Common myeloid progenitor, CD34-positive (primary cell): ENCODE data around the gene ADARB2.

ENCODE experiments used
- CTCF ChIA-PET: fragments of 350-600 bp; sonication (Branson Sonifier 250); formaldehyde crosslinking; loops from one replicate; lab custom pipeline; 2021; ENCODE audit warnings: antibody characterized with exemption; lab: Charles Lee
- POLR2A ChIA-PET: fragments of 350-600 bp; sonication (Branson Sonifier 250); formaldehyde crosslinking; loops from one replicate; lab custom pipeline; 2021; ENCODE audit warnings: antibody characterized with exemption; lab: Charles Lee
- DNase-seq, 3 donors: peaks; one replicate each; pipeline versions ENCODE4 v3.0.0 to v3.0.0-alpha.2; 2013
- H3K27ac ChIP-seq, 2 experiments: 1 replicate in 1 of 2; 2 replicates in 1 of 2; pipeline ENCODE4 v1.7.0; 2013; ENCODE audit warnings: inconsistent platforms in 2 of 2, low read length in 2 of 2, mild to moderate bottlenecking in 2 of 2, low read depth in 1 of 2, moderate library complexity in 1 of 2; ENCODE audit not compliant: severe bottlenecking in 2 of 2, insufficient read depth in 1 of 2, poor library complexity in 1 of 2
- H3K27me3 ChIP-seq, 5 experiments: replicated peaks in 2 of 5; 1 replicate in 3 of 5; 2 replicates in 2 of 5; pipeline versions ENCODE4 v1.6.1 to v1.7.0; 2013; ENCODE audit warnings: low read length in 4 of 5, mild to moderate bottlenecking in 2 of 5, moderate library complexity in 2 of 5, inconsistent platforms in 1 of 5; ENCODE audit not compliant: insufficient read depth in 5 of 5, control insufficient read depth in 4 of 5
- H3K36me3 ChIP-seq, 4 experiments: 1 replicate in 2 of 4; 2 replicates in 2 of 4; pipeline versions ENCODE4 v1.6.1 to v1.7.0; 2013; ENCODE audit warnings: low read length in 3 of 4, control low read depth in 1 of 4, mild to moderate bottlenecking in 1 of 4; ENCODE audit not compliant: control insufficient read depth in 4 of 4, insufficient read depth in 4 of 4
- H3K4me1 ChIP-seq, 4 experiments: 1 replicate in 3 of 4; 2 replicates in 1 of 4; pipeline versions ENCODE4 v1.6.1 to v1.7.1; 2013; ENCODE audit warnings: low read length in 3 of 4, mild to moderate bottlenecking in 3 of 4, control low read depth in 1 of 4, inconsistent platforms in 1 of 4, moderate library complexity in 1 of 4; ENCODE audit not compliant: control insufficient read depth in 4 of 4, insufficient read depth in 4 of 4; ENCODE audit errors: control extremely low read depth in 1 of 4
- H3K4me3 ChIP-seq, 7 experiments: 1 replicate in 4 of 7; 2 replicates in 3 of 7; pipeline versions ENCODE4 v1.5.1 to v1.7.0; 2013; ENCODE audit warnings: mild to moderate bottlenecking in 7 of 7, low read length in 6 of 7, moderate library complexity in 6 of 7, inconsistent platforms in 2 of 7, low read depth in 2 of 7, control low read depth in 1 of 7; ENCODE audit not compliant: insufficient read depth in 4 of 7, control insufficient read depth in 1 of 7; ENCODE audit errors: extremely low read depth in 1 of 7
- H3K9me3 ChIP-seq, 5 experiments: 1 replicate in 4 of 5; 2 replicates in 1 of 5; pipeline versions ENCODE4 v1.6.1 to v1.7.1; 2013; ENCODE audit warnings: low read length in 4 of 5, mild to moderate bottlenecking in 2 of 5, inconsistent platforms in 1 of 5, low read depth in 1 of 5, moderate library complexity in 1 of 5; ENCODE audit not compliant: control insufficient read depth in 4 of 5, insufficient read depth in 2 of 5; ENCODE audit errors: control extremely low read depth in 1 of 5
- WGBS: methylation state at CpG from one replicate; pipeline ENCODE4 v1.1.5; 2013; ENCODE audit not compliant: insufficient coverage; 5-methylcytosine and 5-hydroxymethylcytosine counted together

Gene ADARB2

DNA sequence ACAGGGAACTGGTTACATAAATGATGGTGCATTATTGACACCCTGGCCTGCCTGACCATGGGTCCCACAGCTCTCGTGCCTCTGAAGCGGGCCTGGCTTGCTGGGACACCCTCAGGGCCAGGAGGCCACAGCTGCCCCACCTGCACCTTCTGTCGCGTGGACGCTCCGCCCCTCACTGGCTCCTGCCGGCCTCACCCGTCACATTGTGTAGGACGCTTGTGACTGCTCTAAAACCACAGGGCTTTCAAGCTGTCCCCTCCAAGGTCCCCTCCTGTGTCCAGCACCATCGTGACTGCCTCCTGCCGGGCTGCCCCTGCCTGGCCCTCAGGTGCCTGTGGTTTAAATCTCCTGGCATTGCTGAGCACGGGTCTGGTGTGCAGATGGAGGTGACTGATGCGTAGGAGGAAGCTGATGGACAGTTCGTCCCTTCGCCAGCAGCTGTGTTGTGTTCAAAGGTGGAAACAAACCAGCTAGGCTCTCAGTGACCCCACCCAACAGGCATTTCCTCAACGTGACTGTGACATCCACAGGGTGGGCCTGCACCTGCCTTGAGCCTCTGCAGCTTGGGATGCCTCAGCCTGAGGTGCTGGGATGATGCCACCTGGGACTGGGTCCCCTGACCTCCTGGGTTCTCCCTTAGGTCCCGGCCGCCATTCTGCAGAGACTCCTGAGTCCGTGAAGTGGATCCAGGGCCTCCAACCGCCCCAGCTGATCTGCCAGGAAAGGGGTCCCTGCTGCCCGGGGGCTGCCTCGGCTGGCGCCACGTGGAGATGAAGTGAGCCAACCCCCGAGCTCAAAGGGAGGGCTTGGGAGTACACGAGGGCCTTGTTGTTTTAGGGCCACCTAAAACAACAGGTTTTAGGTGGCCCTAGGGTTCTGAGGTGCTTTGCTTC, 532.6 kb downstream of the ADARB2 start:
- no peak for DNase-seq
- no peak overlapping the region for H3K4me3 ChIP-seq
- WGBS, result 84% methylated on average over 20 of the region's 26 CpGs
- H3K27ac ChIP-seq, result no peak overlapping the region
- ChIA-PET CTCF (no interaction called here), POLR2A (no interaction called here)
- H3K27me3 ChIP-seq, result peaks cover 0 to 10% (median 3%) of the 10 kb centered on the region in 5 experiments
- no peaks in the 10 kb centered on the region for H3K9me3 ChIP-seq
- no peaks in the 10 kb centered on the region for H3K4me1 ChIP-seq
- no peaks in the 10 kb centered on the region for H3K36me3 ChIP-seq

- WGBS, result 80% methylated on average over 10 of the region's 10 CpGs
- H3K27me3 ChIP-seq, result peaks cover 0 to 19% (median 5%) of the 10 kb centered on the region in 5 experiments
- no peaks in the 10 kb centered on the region for H3K4me1 ChIP-seq
- no peaks in the 10 kb centered on the region for H3K9me3 ChIP-seq
- H3K27ac ChIP-seq, result no peak overlapping the region
- ChIA-PET CTCF (no interaction called here), POLR2A (no interaction called here)
- DNase-seq, result no peak
- H3K4me3 ChIP-seq, result no peak overlapping the region
- no peaks in the 10 kb centered on the region for H3K36me3 ChIP-seq
Measured at GRCh38 chr10:1203704-1204103, 533.6 kb downstream of the ADARB2 start.

DNA sequence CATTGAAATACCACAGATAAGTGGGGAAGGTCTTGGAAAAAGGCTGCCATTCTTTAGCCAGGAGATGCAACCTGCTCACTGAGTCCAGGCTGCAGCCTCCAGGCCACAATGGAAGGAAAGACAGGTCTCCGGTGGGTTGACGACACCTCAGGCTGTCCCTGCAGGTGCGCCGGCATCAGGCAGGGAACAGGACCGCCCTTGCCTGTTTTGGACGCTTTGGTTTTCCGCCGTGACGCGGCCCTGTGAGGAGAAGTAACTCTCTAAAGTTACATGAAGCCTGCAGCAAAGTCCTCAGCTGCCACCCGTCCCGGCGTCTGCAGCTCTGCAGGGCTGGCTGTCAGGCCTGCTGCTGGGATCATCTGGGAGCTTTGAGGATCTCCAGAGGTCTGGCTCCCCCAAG, 534.1 kb downstream of the ADARB2 start:
- Histone ChIP-seq H3K27me3 (peaks cover 0 to 24% (median 6%) of the 10 kb centered on the region in 5 experiments), H3K27ac (no peak overlapping the region), H3K36me3 (no peaks in the 10 kb centered on the region), H3K4me3 (no peak overlapping the region), H3K9me3 (no peaks in the 10 kb centered on the region), H3K4me1 (no peaks in the 10 kb centered on the region)
- ChIA-PET CTCF (no interaction called here), POLR2A (no interaction called here)
- 97% methylated on average over 13 of the region's 13 CpGs for WGBS
- DNase-seq, result no peak

DNA sequence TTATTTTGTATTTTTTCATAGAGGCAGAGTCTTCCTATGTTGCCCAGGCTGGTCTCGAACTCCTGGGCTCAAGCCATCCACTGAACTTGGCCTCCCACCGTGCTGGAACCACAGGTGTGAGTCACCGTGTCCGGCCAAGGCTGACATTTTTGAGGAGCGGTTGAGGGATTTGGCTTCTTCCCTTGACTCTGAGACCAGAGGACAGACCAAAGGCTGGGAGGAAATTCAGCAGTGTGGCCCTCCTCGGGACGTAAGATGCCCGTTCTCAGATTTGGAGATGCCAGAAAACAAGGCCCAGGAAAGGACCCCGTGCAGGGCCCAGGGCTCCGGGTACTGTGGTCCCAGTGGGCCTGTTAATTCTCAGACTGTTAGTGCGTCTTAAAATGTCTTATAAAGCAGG, 535.0 kb downstream of the ADARB2 start:
- H3K4me3 ChIP-seq, result no peak overlapping the region
- POLR2A ChIA-PET, result no interaction called here
- WGBS, result 98% methylated on average over 10 of the region's 11 CpGs

GRCh38 chr10:1200866-1201807, 536.2 kb downstream of the ADARB2 start:
- no peak overlapping the region for H3K4me3 ChIP-seq
- ChIA-PET POLR2A (no interaction called here), CTCF (no interaction called here)
- 92% methylated on average over 24 of the region's 27 CpGs for WGBS
- H3K36me3 ChIP-seq, result no peaks in the 10 kb centered on the region
- H3K9me3 ChIP-seq, result no peaks in the 10 kb centered on the region
- no peak overlapping the region for H3K27ac ChIP-seq
- peaks cover 0 to 31% (median 10%) of the 10 kb centered on the region in 5 experiments for H3K27me3 ChIP-seq
- no peak for DNase-seq
- H3K4me1 ChIP-seq, result no peaks in the 10 kb centered on the region

More for the DNA sequence above, 535.0 kb downstream of the ADARB2 start:
- DNase-seq, result no peak
- Histone ChIP-seq H3K36me3 (no peaks in the 10 kb centered on the region), H3K4me1 (no peaks in the 10 kb centered on the region), H3K27me3 (peaks cover 0 to 28% (median 9%) of the 10 kb centered on the region in 5 experiments), H3K9me3 (no peaks in the 10 kb centered on the region), H3K27ac (no peak overlapping the region)
- CTCF ChIA-PET, result no interaction called here

GRCh38 chr10:1199897-1200721, 537.2 kb downstream of the ADARB2 start:
- 96% methylated on average over 21 of the region's 24 CpGs for WGBS
- no peak overlapping the region for H3K4me3 ChIP-seq
- ChIA-PET CTCF (no interaction called here), POLR2A (interaction anchor here (0.6 kb wide), 1 partner anchor 419 kb away, joined by 3 read pairs; no protein-coding TSS in a partner anchor)
- no peaks in the 10 kb centered on the region for H3K9me3 ChIP-seq
- H3K36me3 ChIP-seq, result no peaks in the 10 kb centered on the region
- DNase-seq, result no peak
- peaks cover 0 to 41% (median 12%) of the 10 kb centered on the region in 5 experiments for H3K27me3 ChIP-seq
- no peak overlapping the region for H3K27ac ChIP-seq
- no peaks in the 10 kb centered on the region for H3K4me1 ChIP-seq
